ENCODE measurements around the gene PNMA1. TPM values are rescaled to one million over a fixed set of nuclear protein-coding genes. Genes with fewer than 3 reads are reported as not detected.

Gene PNMA1
- total RNA-seq, 1 experiment from 2014 or later, result 16.7 TPM

DNA sequence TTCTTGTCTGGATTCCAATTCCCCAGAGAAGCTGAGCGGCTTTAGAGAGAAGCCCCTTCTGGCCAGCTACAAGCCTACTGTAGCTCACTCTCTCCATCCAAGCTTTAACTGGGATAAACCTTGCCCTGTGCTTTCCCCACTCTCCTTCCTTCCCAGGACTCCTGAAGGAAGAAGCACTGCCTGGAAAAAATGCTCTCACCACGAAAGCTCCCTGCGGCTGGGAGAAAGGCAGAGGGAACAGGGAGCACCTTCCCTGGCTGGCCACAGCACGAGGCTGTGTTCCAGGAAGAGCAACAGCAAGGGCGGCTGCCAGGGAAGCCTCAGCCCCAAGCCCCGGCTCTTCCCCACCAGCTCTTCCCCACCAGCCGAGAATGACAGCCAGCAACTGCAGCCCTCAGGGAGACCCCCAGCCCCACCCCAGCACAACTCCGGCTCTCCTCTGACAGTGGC is 40.8 kb upstream of the PNMA1 start:
- Histone ChIP-seq H3K36me3 (peaks cover 16% of the 10 kb centered on the region), H3K4me3 (no peak overlapping the region), H3K27me3 (replicated peaks) (no peaks in the 10 kb centered on the region), H3K9me3 (replicated peaks) (no peaks in the 10 kb centered on the region), H3K27ac (peak overlapping the region; percentile 59), H3K4me1 (replicated peaks) (peaks cover 89% of the 10 kb centered on the region)
- DNase-seq (ENCODE audit: low read depth in 1 of 2, low spot score in 2 of 2), result no peak

DNA sequence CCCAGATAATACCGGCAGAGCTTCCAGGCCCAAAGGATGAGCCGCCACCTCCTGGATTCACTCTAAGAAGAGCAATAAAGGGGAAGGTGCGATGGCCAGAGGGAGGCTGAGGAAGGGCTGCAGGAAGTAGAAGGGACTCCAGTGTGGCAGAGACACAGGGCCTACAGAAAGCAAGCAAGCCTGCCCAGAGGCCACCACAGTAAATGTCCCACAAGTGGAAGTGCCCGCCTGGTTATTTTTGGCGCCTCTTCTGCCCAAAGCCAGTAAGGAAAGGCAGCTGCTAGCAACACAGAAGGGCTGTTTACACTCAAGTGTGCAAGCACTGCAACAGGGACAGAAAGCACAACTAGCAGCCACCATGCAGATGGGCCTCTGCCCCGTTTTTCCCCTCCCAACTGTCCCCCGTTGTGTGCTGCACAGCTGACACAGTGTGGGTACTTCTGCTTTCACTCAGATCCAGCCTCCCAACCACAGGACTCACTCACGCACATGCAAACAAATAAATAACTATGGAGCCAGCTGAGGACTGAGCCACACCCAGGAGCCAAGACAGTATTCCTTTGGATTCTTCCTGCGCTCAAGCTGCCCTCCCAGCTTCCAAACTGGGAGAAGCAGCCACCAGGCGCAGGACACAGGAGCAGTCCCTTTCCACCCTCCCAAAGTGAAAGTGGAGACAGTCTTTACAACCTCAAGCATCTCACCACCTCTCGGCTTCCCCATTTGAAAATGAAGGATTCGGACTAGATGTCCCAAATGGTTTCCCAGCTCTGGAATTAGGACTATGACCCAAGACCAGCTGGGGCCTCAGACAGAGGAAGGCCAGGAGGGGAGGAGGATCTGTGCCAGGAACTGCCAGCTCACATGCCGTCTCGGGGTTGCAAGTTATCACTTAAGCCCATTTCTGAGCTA is 40.0 kb upstream of the PNMA1 start:
- 0 out of 2 replicates have a peak overlapping the region, but pooled peaks have one; percentile 3 for H3K4me3 ChIP-seq

DNA sequence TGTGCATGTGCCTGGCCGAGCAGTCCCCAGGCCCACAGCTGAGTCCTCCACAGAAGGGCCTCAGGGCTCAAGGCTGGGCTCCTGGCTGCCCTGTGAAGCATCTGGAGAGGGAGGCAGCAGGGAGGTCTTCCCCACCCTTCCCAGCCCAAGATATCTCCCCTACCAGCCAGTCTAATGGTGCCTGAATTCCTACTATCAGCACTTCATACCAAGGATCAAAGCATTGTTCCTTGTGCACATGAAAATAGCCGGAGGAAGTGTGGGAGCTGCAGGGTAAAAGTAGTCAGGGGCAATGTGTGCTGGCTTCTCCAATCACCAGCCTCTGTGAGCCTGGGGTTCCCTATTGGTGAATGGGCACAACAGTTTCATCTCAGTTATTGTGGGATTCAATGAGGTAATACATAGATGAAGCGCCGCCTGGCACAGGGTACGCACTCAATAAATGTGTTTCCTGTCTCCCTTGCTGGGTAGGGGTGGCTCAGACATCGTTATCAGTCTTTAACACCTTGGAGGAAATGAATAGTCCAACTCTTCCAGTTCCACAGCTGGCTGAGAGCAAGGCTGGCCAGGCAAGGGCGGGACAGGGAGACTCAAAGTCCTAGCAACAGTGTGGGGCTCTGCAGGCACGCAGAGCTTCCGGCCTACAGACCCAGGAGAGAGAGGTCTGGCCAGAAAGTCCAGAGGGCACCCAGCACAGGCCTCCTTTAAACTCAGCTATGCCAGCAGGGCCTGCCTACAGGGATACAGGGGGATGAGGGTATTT is 39.1 kb upstream of the PNMA1 start:
- Histone ChIP-seq H3K36me3 (peaks cover 8% of the 10 kb centered on the region), H3K27me3 (replicated peaks) (no peaks in the 10 kb centered on the region), H3K9me3 (replicated peaks) (no peaks in the 10 kb centered on the region), H3K4me1 (replicated peaks) (peaks cover 83% of the 10 kb centered on the region), H3K4me3 (no peak overlapping the region), H3K27ac (peak overlapping the region; percentile 40)
- peak in 1 of 2 experiments; percentile 17 for DNase-seq (ENCODE audit: low read depth in 1 of 2, low spot score in 2 of 2)

More for the DNA sequence above, 40.0 kb upstream of the PNMA1 start:
- H3K9me3 ChIP-seq (replicated peaks), result no peaks in the 10 kb centered on the region
- H3K27me3 ChIP-seq (replicated peaks), result no peaks in the 10 kb centered on the region
- peaks cover 91% of the 10 kb centered on the region for H3K4me1 ChIP-seq (replicated peaks)
- H3K36me3 ChIP-seq, result peaks cover 15% of the 10 kb centered on the region
- DNase-seq (ENCODE audit: low read depth in 1 of 2, low spot score in 2 of 2), result peak; percentile 64 to 67
- H3K27ac ChIP-seq, result peak overlapping the region; percentile 59

DNA sequence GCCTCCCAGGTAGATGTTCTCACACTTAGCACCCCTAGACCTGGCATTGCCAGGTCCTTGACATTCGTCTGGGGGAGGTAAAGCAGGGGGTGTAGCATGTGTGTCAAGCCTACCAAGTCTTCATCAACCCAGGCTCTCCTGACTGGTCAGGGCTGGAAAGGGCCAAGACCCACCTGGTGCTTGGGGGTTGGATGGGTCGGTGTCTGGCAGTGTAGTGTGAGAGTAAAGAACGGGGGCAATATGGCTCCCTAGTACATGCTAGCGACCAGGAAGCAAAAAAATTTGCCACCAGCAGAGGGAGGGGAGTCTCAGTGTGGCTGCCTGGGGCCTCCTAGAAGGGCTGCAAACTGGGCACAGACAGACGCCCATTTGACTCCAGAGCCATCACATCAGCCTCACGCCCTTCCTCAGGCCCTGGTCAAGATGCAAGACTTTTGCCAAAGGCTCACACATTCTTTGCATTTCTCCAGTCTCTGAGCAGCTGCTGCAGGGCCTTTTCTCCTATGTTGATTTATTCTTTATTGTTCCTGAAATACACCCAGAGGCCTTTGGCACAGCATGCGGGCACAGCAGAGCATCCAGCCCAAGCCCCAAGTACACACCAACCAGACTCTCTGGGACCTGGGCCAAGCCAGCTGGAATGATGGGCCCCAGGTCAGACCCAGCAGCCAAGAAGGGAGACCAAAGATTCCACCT is 38.3 kb upstream of the PNMA1 start:
- Histone ChIP-seq H3K36me3 (peaks cover 3% of the 10 kb centered on the region; the same call in 1 of the 2 replicates), H3K4me1 (replicated peaks) (peaks cover 74% of the 10 kb centered on the region), H3K27me3 (replicated peaks) (no peaks in the 10 kb centered on the region), H3K27ac (peak overlapping the region; percentile 40), H3K9me3 (replicated peaks) (no peaks in the 10 kb centered on the region), H3K4me3 (no peak overlapping the region)
- peak; percentile 73 to 79 for DNase-seq (ENCODE audit: low read depth in 1 of 2, low spot score in 2 of 2)

DNA sequence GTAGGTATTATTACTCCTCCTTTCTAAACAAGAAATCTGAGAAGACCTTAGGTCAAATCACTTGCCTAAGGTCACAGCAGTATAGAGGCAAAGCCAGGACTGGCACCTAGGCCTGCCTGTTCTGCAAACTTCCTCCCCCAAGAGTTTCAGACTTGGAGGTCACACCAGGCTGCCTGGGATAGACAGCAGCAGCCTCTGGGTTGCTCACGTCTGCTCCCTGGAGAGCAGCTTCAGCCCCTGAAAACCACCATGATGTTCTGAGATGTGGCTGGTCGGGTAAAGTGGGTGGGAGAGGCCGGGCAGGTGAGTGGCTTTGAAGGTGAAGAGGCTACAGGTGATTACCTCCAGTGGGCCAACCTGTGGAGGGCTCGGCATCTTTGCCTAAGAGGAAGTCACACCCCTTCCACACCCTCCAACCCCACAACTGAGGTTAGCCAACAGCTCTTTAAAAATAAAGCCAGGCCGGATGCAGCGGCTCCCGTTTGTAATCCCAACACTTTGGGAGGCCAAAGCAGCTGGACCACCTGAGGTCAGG is 37.0 kb upstream of the PNMA1 start:
- H3K36me3 ChIP-seq, result peaks cover 3% of the 10 kb centered on the region; the same call in 1 of the 2 replicates
- no peaks in the 10 kb centered on the region for H3K27me3 ChIP-seq (replicated peaks)
- H3K4me3 ChIP-seq, result no peak overlapping the region
- H3K27ac ChIP-seq, result no peak overlapping the region
- DNase-seq (ENCODE audit: low read depth in 1 of 2, low spot score in 2 of 2), result no peak
- peaks cover 64% of the 10 kb centered on the region for H3K4me1 ChIP-seq (replicated peaks)
- no peaks in the 10 kb centered on the region for H3K9me3 ChIP-seq (replicated peaks)

DNA sequence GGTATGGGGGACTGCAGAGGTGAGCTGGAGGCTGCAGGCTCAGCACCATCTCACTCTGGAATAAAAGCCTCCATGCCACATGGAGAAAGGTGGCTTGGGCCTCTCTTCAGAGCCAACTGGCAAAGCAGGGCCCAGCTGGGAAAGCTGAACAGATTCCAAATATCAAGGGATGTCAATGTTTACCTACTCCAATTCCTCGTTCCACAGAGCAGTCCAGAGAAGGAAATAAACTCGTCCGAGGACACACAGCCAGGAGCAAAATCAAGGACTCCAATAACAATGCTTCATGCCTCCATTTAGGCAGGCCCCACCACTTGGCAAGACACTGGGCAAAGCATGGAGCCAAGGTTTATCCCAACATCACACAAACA is 36.3 kb upstream of the PNMA1 start:
- peaks cover 57% of the 10 kb centered on the region for H3K4me1 ChIP-seq (replicated peaks)
- H3K36me3 ChIP-seq, result peaks cover 3% of the 10 kb centered on the region; the same call in 1 of the 2 replicates
- H3K4me3 ChIP-seq, result no peak overlapping the region
- H3K9me3 ChIP-seq (replicated peaks), result no peaks in the 10 kb centered on the region
- no peaks in the 10 kb centered on the region for H3K27me3 ChIP-seq (replicated peaks)
- no peak for DNase-seq (ENCODE audit: low read depth in 1 of 2, low spot score in 2 of 2)
- H3K27ac ChIP-seq, result no peak overlapping the region

DNA sequence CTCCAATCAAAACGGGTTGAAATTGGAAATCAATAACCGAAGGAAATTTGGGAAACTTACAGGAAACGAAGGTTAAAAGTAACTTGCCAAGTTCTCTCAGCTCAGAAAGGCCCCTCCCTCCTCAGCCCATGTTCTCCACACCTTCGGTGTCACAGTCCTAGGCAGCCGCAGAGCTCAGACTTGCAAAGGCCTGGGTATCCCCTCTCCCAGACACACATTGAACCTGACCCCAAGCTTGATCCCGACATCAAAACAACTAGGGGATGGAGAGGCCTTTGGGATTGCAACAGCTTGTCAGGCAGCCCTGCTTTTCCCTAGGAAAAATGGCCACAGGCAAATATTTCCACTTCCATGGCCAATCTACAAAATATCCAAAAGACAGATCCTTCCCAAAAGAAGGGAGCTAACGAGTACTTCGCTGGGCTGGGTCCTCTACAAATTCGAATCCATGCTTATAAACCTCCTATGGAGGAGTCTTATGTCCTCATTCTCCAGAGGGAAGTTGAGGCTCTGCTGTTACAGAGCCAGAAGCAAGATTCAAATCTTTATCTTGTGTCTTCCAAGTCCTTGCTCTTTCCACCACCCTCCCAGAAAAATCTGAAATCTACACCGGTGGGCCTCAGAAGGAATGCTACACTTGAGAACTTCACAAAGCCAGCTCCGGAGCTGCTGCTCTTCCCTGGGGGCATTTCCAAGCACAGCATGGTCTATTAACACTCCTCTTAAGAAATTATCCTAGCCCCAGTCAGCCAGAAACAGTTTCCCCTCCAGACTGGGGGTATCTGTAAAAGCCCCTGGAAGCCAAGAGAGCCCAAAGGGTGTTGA is 35.7 kb upstream of the PNMA1 start:
- no peaks in the 10 kb centered on the region for H3K27me3 ChIP-seq (replicated peaks)
- H3K36me3 ChIP-seq, result peaks cover 3% of the 10 kb centered on the region; the same call in 1 of the 2 replicates
- no peak for DNase-seq (ENCODE audit: low read depth in 1 of 2, low spot score in 2 of 2)
- peaks cover 51% of the 10 kb centered on the region for H3K4me1 ChIP-seq (replicated peaks)
- no peaks in the 10 kb centered on the region for H3K9me3 ChIP-seq (replicated peaks)
- no peak overlapping the region for H3K27ac ChIP-seq
- no peak overlapping the region for H3K4me3 ChIP-seq

DNA sequence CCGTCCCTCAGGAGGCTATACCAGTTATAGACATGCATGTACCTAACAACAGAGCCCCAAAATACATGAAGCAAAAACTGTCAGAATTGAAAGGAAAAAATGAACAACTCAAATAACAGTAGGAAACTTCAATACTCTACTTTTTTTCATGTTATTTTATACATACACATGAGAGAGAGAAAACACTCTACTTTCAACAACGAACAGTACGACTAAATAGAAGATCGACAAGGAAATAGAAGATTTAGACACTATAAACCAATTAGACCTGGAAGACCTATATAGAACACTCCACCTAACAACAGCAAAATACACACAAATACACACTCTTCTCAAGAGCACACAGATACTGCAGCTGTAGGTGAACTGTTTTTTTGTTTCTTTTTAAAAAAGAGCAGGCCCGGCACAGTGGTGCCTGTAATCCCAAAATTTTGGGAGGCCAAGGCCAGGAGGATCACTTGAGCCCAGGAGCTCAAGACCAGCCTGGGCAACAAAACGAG is 34.7 kb upstream of the PNMA1 start:
- Histone ChIP-seq H3K27me3 (replicated peaks) (no peaks in the 10 kb centered on the region), H3K36me3 (peaks cover 3% of the 10 kb centered on the region; the same call in 1 of the 2 replicates), H3K4me1 (replicated peaks) (peaks cover 48% of the 10 kb centered on the region), H3K4me3 (no peak overlapping the region), H3K27ac (no peak overlapping the region), H3K9me3 (replicated peaks) (no peaks in the 10 kb centered on the region)
- no peak for DNase-seq (ENCODE audit: low read depth in 1 of 2, low spot score in 2 of 2)

DNA sequence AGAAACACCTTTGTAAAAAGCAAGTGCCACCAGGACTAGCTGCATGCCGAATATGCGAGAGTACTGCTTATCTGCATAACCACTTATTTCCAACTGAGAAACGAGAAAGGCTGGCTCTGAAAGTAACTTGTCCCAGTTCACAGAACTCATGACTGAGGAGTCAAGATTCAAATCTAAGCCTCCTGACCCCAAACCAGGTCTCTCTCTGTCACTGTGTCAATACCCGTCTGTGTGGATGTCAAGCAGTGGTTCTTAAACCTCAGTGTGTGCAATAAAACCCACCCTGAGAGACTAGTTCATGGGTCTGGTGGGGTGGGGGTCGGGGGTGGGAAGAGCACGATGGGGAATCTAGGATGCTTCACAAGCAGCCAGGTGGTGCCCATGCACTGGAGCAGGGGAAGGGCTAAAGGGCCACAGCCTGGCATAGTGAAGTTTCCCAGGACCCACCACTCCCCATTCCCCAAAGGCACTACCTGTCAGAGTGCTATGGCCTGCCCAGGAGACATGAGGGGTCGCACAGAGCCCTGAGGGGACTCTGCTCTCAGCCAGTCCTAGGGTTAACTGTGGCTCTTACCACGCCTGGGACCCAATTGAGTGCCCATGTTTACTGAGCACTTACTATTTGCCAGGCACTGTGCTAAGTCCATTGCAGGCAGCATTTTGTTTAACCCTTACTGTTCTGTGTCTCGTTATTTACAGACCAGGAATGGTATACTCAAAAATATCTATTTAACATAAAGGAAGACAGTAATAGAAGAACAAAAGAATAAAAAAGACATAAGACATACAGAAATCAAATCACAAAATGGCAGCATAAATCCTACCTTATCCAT is 33.4 kb upstream of the PNMA1 start:
- H3K27me3 ChIP-seq (replicated peaks), result no peaks in the 10 kb centered on the region
- no peaks in the 10 kb centered on the region for H3K9me3 ChIP-seq (replicated peaks)
- peaks cover 3% of the 10 kb centered on the region; the same call in 1 of the 2 replicates for H3K36me3 ChIP-seq
- no peak overlapping the region for H3K27ac ChIP-seq
- H3K4me3 ChIP-seq, result no peak overlapping the region
- peaks cover 46% of the 10 kb centered on the region for H3K4me1 ChIP-seq (replicated peaks)
- DNase-seq (ENCODE audit: low read depth in 1 of 2, low spot score in 2 of 2), result no peak

DNA sequence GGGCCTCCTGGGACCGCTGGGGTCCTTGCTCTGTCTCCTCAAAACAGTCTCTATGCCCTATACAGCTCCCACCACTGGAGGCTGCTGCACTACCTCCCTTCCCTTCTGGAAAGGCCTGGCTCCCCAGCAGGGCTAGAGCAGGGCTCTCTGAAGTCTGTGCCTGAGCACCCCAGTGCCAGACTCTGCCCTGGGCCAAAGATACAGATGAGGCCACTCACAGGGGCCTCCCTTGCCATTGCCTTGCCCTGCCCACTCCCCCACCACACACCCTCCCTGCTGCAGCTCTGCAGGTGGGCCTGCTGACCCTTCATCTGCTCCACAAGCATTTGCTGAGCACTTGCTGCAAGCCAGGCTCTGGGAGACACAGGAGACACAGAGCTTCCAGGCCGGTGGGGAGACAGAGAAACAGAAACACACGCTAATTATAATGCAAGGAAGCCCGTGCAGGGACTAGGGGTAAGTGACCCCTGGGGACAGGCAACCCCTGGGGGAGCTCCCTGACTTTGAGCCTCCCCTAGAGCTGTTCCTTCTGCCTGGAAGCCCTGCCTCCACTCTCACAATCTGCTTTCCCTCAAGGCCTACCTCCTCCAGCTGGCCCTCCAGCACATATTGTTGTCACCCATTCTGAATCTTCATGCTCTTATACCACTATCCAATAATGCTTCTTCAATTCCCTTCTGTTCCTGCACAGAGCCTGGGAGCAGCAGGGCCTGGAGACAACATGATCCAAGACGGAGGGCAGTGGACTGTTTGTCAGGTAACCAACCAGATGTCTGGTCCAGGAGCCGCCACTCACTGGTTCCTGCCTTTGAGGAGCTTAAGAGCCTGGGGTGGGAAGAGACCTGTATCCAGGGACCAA is 32.6 kb upstream of the PNMA1 start:
- Histone ChIP-seq H3K4me1 (replicated peaks) (peaks cover 46% of the 10 kb centered on the region), H3K27me3 (replicated peaks) (no peaks in the 10 kb centered on the region), H3K36me3 (peaks cover 3% of the 10 kb centered on the region; the same call in 1 of the 2 replicates), H3K27ac (no peak overlapping the region), H3K9me3 (replicated peaks) (no peaks in the 10 kb centered on the region), H3K4me3 (no peak overlapping the region)
- no peak for DNase-seq (ENCODE audit: low read depth in 1 of 2, low spot score in 2 of 2)

All from SJSA1 (cell line).